Upper lobe of right lung (tissue), 1 donor: ENCODE data around the gene DISP3. TPM values are rescaled to one million over a fixed set of nuclear protein-coding genes. Genes with fewer than 3 reads are reported as not detected.

ENCODE experiments used
- ATAC-seq: fragments of 200-7000 bp; cut with Tn5 transposase; one replicate; pipeline ENCODE4 v1.9.1; 2020; ENCODE audit warnings: mild to moderate bottlenecking, moderate library complexity
- DNase-seq: peaks from one replicate; pipeline ENCODE4 v3.0.0-alpha.2; 2020
- H3K27ac ChIP-seq: fragments of 200-600 bp; one replicate; pipeline ENCODE4 v1.8.0; 2022
- H3K27me3 ChIP-seq: fragments of 200-600 bp; one replicate; pipeline ENCODE4 v1.8.0; 2022; ENCODE audit warnings: mild to moderate bottlenecking
- H3K36me3 ChIP-seq: fragments of 200-600 bp; one replicate; pipeline ENCODE4 v1.8.0; 2022
- H3K4me1 ChIP-seq: fragments of 200-600 bp; one replicate; pipeline ENCODE4 v1.8.0; 2022
- H3K4me3 ChIP-seq: fragments of 200-600 bp; one replicate; pipeline ENCODE4 v1.8.0; 2022; ENCODE audit warnings: mild to moderate bottlenecking
- H3K9me3 ChIP-seq: fragments of 200-600 bp; one replicate; pipeline ENCODE4 v1.8.0; 2022
- CTCF ChIP-seq: fragments of 200-600 bp; IDR thresholded peaks from one replicate; pipeline ENCODE4 v1.8.0; 2022; ENCODE audit warnings: antibody characterized with exemption
- intact Hi-C: fragments of 100-400 bp; cut with DNase I; formaldehyde crosslinking; loops from one replicate; pipeline ENCODE4 v1.11.0; 2022
- total RNA-seq: library from RNA; stranded (reverse); fragmentation: NEBNext Ultra II Directional; extraction: Animal tissue kit (Norgen Biotek cat#: 25700); gene quantifications from one replicate; pipeline ENCODE4 v1.2.1, GENCODE V29; 2021
- donor health status: DM: no; HTN: yes; CAD: no; lungs with severe emphysema.

Gene DISP3
- total RNA-seq, 1 donor from 2014 or later: not detected

- no peak overlapping the region for H3K4me3 ChIP-seq
- intact Hi-C loops: no loop called here
- H3K36me3 ChIP-seq: no peaks in the 10 kb centered on the region
- H3K4me1 ChIP-seq: no peaks in the 10 kb centered on the region
- no peaks in the 10 kb centered on the region for H3K27me3 ChIP-seq
- DNase-seq (peak; percentile 25), ATAC-seq (no peak)
- H3K9me3 ChIP-seq: no peaks in the 10 kb centered on the region
- H3K27ac ChIP-seq: no peak overlapping the region
- no peak for TF ChIP-seq CTCF
Observed at GRCh38 chr1:11521582-11522399, 42.8 kb downstream of the DISP3 start.

- no peak for ATAC-seq
Observed at GRCh38 chr1:11522400-11523235, 43.7 kb downstream of the DISP3 start.

GRCh38 chr1:11523261-11523660, 44.3 kb downstream of the DISP3 start:
- H3K27ac ChIP-seq: no peak overlapping the region
- H3K4me3 ChIP-seq: no peak overlapping the region
- DNase-seq (no peak), ATAC-seq (no peak)
- H3K36me3 ChIP-seq: no peaks in the 10 kb centered on the region
- intact Hi-C loops: no loop called here
- H3K9me3 ChIP-seq: no peaks in the 10 kb centered on the region
- H3K4me1 ChIP-seq: no peaks in the 10 kb centered on the region
- no peaks in the 10 kb centered on the region for H3K27me3 ChIP-seq
- TF ChIP-seq CTCF: no peak

More at GRCh38 chr1:11522400-11523235, 43.7 kb downstream of the DISP3 start:
- Histone ChIP-seq H3K4me3 (no peak overlapping the region), H3K27ac (no peak overlapping the region), H3K9me3 (no peaks in the 10 kb centered on the region), H3K36me3 (no peaks in the 10 kb centered on the region), H3K27me3 (no peaks in the 10 kb centered on the region), H3K4me1 (no peaks in the 10 kb centered on the region)
- no peak for TF ChIP-seq CTCF
- peak; percentile 65 for DNase-seq
- intact Hi-C loops: no loop called here

GRCh38 chr1:11523746-11524464, 45.0 kb downstream of the DISP3 start:
- Histone ChIP-seq H3K27me3 (no peaks in the 10 kb centered on the region), H3K9me3 (no peaks in the 10 kb centered on the region), H3K4me3 (no peak overlapping the region), H3K36me3 (no peaks in the 10 kb centered on the region), H3K27ac (no peak overlapping the region), H3K4me1 (no peaks in the 10 kb centered on the region)
- intact Hi-C loops: no loop called here
- no peak for ATAC-seq
- peak; percentile 50 for DNase-seq
- no peak for TF ChIP-seq CTCF

- peak; percentile 16 for DNase-seq
- H3K9me3 ChIP-seq: no peaks in the 10 kb centered on the region
- no peak overlapping the region for H3K27ac ChIP-seq
- no peaks in the 10 kb centered on the region for H3K36me3 ChIP-seq
- no peak overlapping the region for H3K4me3 ChIP-seq
- H3K4me1 ChIP-seq: no peaks in the 10 kb centered on the region
- no peak for TF ChIP-seq CTCF
- H3K27me3 ChIP-seq: no peaks in the 10 kb centered on the region
- no peak for ATAC-seq
- intact Hi-C loops: no loop called here
Observed at GRCh38 chr1:11524465-11525150, 45.7 kb downstream of the DISP3 start.
